Mucosa of rectum (tissue), 2 donors: ENCODE data around the gene JKAMP.

Experiments used
- H3K27ac ChIP-seq, 2 donors: one replicate each; pipeline ENCODE4 v1.7.0; 2013; ENCODE audit warnings: inconsistent platforms in 2 of 2, low read depth in 2 of 2, low read length in 2 of 2
- H3K27me3 ChIP-seq, 2 donors: one replicate each; pipeline ENCODE4 v1.7.0; 2013; ENCODE audit warnings: low read length in 2 of 2; ENCODE audit not compliant: control insufficient read depth in 2 of 2, insufficient read depth in 2 of 2
- H3K36me3 ChIP-seq, 2 donors: one replicate each; pipeline ENCODE4 v1.7.0; 2013; ENCODE audit warnings: low read length in 2 of 2; ENCODE audit not compliant: control insufficient read depth in 2 of 2, insufficient read depth in 2 of 2
- H3K4me1 ChIP-seq, 2 donors: one replicate each; pipeline ENCODE4 v1.7.0; 2013; ENCODE audit warnings: low read length in 2 of 2, mild to moderate bottlenecking in 1 of 2; ENCODE audit not compliant: control insufficient read depth in 2 of 2, insufficient read depth in 2 of 2
- H3K4me3 ChIP-seq, 2 donors: one replicate each; pipeline ENCODE4 v1.7.0; 2013; ENCODE audit warnings: low read length in 2 of 2
- H3K9ac ChIP-seq, 2 donors: one replicate each; pipeline ENCODE4 v1.7.0; 2013; ENCODE audit warnings: low read length in 2 of 2, low read depth in 1 of 2, mild to moderate bottlenecking in 1 of 2
- H3K9me3 ChIP-seq, 2 donors: one replicate each; pipeline ENCODE4 v1.7.0; 2013; ENCODE audit warnings: low read length in 2 of 2; ENCODE audit not compliant: control insufficient read depth in 2 of 2
- donor health status: healthy.
- donor health status: Normal muscosa, but diverticular disease.

The JKAMP gene

DNA sequence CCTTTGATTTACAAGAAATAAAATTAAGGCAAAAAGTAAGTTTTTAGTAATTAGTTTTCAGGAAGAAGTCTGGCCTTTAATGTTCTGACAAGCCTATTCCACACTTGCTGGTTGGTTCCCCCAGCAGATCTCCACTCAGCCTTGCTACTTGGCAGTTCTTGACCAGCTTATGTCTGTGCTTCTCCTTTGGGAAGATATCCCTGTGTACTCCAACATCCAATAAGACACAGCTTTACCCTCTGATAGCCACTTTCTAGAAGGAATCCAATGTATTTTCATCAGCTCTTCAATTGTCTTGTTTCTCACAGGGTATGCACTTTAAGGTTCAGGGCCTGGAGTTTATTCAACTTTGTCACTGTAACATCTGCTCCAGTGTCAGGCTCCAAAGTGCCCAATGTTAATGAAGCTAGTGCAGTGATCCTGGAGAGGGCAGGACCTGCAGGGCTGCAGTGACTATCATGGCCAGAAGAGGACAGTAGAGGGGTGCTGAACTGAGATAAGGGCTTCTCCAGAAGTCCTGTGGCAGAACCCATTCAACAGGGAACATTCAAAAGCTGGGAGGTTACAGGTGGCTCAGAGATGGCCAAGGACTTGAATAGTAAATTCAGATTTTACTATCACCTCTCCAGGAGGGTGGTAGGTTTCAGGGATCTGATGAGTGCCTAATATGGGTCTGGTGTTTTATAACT, 22.9 kb downstream of the JKAMP start:
- Histone ChIP-seq H3K4me3 (no peak overlapping the region), H3K9ac (no peak overlapping the region), H3K36me3 (peaks cover 4 to 8% of the 10 kb centered on the region in 2 donors), H3K27ac (no peak overlapping the region), H3K9me3 (no peaks in the 10 kb centered on the region), H3K4me1 (peaks cover 0 to 4% of the 10 kb centered on the region in 2 donors), H3K27me3 (no peaks in the 10 kb centered on the region)

DNA sequence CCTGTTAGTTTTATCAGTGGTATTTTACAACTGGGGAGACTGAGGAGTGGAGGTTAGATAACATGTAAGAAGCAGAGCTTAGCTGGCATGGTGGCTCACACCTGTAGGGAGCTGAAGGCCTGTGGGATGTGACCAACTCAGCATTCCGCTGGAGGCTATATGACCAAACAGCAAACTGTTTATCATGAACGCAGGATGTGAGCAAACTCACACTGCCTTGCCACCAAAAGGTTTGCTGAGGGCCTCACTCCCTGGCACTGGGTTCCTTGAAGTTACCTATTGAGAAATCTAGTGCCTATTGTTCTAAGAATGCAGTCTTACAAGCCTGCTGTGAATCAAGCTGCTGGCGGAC, 23.4 kb downstream of the JKAMP start:
- Histone ChIP-seq H3K4me3 (no peak overlapping the region), H3K9ac (no peak overlapping the region), H3K27ac (no peak overlapping the region), H3K4me1 (peaks cover 0 to 4% of the 10 kb centered on the region in 2 donors), H3K27me3 (no peaks in the 10 kb centered on the region), H3K36me3 (peaks cover 4 to 8% of the 10 kb centered on the region in 2 donors), H3K9me3 (no peaks in the 10 kb centered on the region)

DNA sequence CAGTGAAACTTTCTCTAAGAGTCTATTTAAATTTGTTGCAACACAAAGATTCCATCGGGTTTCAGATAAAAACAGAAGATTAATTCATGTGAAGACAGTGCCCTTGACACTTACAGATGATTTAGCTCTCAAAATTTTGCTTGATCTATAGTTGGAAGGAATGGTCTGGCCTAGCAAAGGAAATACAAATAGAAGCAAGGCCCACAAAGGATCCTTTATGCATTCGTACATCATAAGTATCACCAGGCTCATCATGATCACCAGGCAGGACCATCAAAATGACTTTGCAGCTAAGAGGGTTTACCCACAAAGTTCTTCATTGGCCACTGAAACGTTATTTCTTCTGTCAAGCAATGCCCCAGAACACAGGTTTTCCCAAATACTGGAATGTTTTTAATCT, 24.8 kb downstream of the JKAMP start:
- H3K27me3 ChIP-seq = no peaks in the 10 kb centered on the region
- H3K4me3 ChIP-seq = no peak overlapping the region
- no peaks in the 10 kb centered on the region for H3K9me3 ChIP-seq
- peaks cover 0 to 4% of the 10 kb centered on the region in 2 donors for H3K4me1 ChIP-seq
- no peak overlapping the region for H3K9ac ChIP-seq
- H3K36me3 ChIP-seq = peaks cover 2 to 6% of the 10 kb centered on the region in 2 donors
- no peak overlapping the region for H3K27ac ChIP-seq

DNA sequence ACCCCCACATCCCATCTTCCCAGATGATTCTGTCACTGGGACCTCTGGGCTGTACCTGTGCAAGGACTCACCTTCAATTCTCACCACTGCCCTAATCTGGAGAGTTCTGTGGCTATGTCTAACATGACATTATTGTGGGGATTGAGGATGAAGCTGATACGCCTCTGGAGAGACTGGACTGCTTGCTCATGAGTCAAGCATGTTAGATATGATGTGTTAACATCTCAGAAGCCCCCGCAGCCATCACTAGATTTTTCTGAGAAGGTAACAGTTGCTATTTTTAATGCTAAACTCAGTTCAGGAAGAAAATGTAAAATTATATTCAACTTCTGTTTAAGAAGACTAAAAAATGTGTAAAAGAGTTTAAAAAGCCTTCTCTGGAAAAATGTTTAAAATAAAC, 25.7 kb downstream of the JKAMP start:
- no peaks in the 10 kb centered on the region for H3K9me3 ChIP-seq
- H3K36me3 ChIP-seq = no peaks in the 10 kb centered on the region
- peaks cover 0 to 4% of the 10 kb centered on the region in 2 donors for H3K4me1 ChIP-seq
- no peak overlapping the region for H3K4me3 ChIP-seq
- no peak overlapping the region for H3K9ac ChIP-seq
- no peak overlapping the region for H3K27ac ChIP-seq
- H3K27me3 ChIP-seq = no peaks in the 10 kb centered on the region

DNA sequence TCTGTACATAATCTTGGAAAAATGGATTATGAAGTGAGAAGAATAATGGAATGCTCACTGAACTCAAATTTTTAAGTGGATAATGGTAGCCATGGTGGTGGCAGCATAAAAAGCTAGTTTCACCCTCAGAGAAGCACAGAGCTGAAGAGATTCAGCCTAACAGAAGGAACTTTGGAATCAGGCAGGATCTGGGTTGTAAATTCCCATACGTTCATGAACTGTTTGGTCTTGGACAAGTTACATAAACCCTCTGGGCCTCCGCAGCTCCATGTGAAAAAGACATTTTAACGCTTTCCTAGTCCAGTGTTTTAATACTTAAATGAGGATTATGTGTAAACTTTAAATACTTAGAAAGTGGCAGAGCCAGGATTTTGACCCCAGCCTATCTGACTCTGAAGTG, 26.6 kb downstream of the JKAMP start:
- Histone ChIP-seq H3K9ac (no peak overlapping the region), H3K27ac (no peak overlapping the region)

DNA sequence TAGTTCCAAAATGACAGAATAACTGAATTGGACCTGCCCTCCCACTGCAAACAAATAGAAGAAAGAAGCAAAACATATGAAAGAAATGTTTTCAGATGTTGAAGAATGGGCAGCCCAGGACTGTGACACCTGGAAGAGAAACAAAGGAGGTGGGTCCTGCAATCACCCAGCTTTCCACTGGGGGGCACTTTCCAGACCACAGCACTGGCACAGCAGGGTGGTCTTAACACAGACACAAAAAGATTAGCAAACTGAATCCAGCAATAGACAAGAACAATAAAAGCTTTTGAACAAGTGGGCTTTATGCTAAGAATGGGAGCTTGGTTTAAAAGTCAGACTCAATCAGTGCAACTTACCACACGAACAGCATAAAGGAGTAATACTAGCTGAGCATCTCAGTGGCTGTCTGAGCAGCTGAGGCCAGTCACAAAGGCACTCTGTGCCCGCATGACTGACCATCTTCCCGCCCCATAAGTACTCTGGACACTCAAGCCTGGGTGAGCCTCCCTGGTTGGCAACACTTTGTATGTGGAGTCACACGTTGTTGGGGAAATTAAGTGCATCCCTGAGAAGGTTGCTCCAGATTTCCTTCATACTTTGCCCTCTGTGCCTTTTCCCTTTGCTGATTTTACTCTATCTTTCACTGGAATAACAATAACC, 27.7 kb downstream of the JKAMP start:
- Histone ChIP-seq H3K27ac (no peak overlapping the region), H3K36me3 (no peaks in the 10 kb centered on the region), H3K4me3 (no peak overlapping the region), H3K27me3 (no peaks in the 10 kb centered on the region), H3K9me3 (no peaks in the 10 kb centered on the region), H3K9ac (no peak overlapping the region), H3K4me1 (peaks cover 0 to 4% of the 10 kb centered on the region in 2 donors)

More for the DNA sequence above, 26.6 kb downstream of the JKAMP start:
- H3K27me3 ChIP-seq = no peaks in the 10 kb centered on the region
- H3K4me1 ChIP-seq = peaks cover 0 to 4% of the 10 kb centered on the region in 2 donors
- H3K4me3 ChIP-seq = no peak overlapping the region
- H3K9me3 ChIP-seq = no peaks in the 10 kb centered on the region
- H3K36me3 ChIP-seq = no peaks in the 10 kb centered on the region

DNA sequence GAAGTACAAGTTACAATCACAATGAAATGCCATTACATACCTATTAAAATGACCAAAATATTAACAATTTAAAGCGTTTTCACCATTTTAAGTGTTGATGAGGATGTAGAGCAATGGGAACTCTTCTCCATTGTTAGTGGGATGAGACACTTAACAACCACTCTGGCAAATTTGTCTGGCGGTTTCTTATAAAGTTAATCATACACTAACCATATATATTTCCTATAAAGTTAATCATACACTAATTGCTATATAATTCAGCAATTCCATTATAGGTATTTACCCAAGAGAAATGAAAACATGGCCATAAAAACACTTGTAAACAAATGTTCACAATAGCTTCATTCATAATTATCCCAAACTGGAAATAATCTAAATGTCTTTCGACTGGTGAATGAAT, 35.9 kb downstream of the JKAMP start:
- Histone ChIP-seq H3K9me3 (no peaks in the 10 kb centered on the region), H3K27ac (no peak overlapping the region), H3K4me1 (peaks cover 0 to 2% of the 10 kb centered on the region in 2 donors), H3K27me3 (no peaks in the 10 kb centered on the region), H3K36me3 (no peaks in the 10 kb centered on the region), H3K4me3 (no peak overlapping the region), H3K9ac (no peak overlapping the region)

DNA sequence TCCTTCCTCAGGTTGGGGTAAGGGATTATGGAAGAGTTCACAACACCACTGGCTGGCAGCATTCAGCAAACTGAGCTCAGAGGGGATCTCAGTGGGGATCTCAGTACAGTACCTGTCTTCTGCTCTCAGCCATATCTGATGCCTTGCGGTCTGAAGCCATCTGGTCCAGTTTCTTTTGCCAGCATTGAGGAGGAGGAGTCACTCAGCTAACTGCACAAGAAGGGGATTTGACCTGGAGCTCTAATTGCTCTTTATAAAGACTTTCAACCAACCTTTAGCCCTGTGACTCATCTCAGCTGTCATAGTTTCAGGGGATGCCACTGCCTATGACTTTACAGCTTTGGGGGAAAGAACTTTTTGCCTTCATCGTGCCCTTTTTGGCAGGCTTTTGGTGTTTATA, 44.9 kb downstream of the JKAMP start:
- Histone ChIP-seq H3K4me3 (no peak overlapping the region), H3K27ac (no peak overlapping the region), H3K27me3 (no peaks in the 10 kb centered on the region), H3K9me3 (no peaks in the 10 kb centered on the region), H3K9ac (no peak overlapping the region), H3K36me3 (no peaks in the 10 kb centered on the region), H3K4me1 (no peaks in the 10 kb centered on the region)

DNA sequence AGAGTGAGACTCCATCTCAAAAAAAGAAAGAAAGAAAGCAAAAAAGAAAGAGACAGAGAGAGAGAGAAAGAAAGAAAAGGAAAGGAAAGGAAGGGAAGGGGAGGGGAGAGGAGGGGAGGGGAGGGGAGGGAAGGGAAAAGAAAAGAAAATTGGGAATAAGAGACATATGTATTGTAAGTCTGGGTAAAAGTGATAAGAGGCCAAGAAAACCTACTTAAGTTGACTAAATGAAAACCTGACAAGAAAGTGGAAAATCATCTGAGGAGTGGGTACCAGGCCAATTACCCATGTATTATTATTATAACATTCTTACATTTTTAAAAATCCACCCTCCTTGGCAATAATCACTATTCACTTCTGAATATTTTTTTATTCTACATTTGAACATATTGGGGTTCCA, 46.0 kb downstream of the JKAMP start:
- no peaks in the 10 kb centered on the region for H3K36me3 ChIP-seq
- no peaks in the 10 kb centered on the region for H3K4me1 ChIP-seq
- H3K9ac ChIP-seq = no peak overlapping the region
- H3K27me3 ChIP-seq = no peaks in the 10 kb centered on the region
- no peak overlapping the region for H3K4me3 ChIP-seq
- H3K27ac ChIP-seq = no peak overlapping the region
- H3K9me3 ChIP-seq = no peaks in the 10 kb centered on the region

DNA sequence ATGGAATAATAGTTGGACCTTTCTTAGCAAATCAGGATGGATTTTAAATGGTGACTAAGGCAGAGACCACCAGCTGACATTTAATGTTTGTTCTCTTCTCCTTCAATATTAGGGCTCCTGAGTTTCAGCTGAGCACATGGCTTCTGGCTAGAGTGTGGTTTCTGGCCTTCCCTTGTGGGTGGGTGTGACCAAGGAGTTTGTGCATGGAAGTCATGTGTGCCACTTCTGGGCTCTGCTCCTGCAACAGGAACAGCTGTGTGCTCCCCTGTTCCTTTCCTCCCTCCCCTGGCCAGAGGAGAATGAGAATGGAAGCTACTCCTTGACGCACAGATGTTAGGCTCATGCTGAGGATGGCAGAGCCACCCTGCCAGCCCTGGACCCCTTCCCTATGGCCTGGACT, 48.1 kb downstream of the JKAMP start:
- H3K9me3 ChIP-seq = no peaks in the 10 kb centered on the region
- H3K4me1 ChIP-seq = no peaks in the 10 kb centered on the region
- H3K36me3 ChIP-seq = no peaks in the 10 kb centered on the region
- no peak overlapping the region for H3K9ac ChIP-seq
- H3K27me3 ChIP-seq = no peaks in the 10 kb centered on the region
- no peak overlapping the region for H3K4me3 ChIP-seq
- H3K27ac ChIP-seq = no peak overlapping the region
